Endothelial cell of umbilical vein (primary cell): ENCODE measurements around the gene PPP2R2C. TPM values are rescaled to one million over a fixed set of nuclear protein-coding genes. Genes with fewer than 3 reads are reported as not detected.

Source experiments
- BruUV-seq: library from RNA; stranded (reverse); fragments of 400-500 nt; replicated peaks from 2 replicates; lab custom pipeline; 2021; lab: Mats Ljungman, UMichigan
- CTCF ChIA-PET: fragments of 300-600, 350-600 bp; sonication (Branson Sonifier 250); formaldehyde crosslinking; loops from one replicate; lab custom pipeline; 2021; ENCODE audit warnings: antibody characterized with exemption, inconsistent platforms; lab: Charles Lee
- POLR2A ChIA-PET: fragments of 300-600, 350-600 bp; sonication (Branson Sonifier 250); formaldehyde crosslinking; loops from one replicate; lab custom pipeline; 2021; ENCODE audit warnings: antibody characterized with exemption, inconsistent platforms; lab: Charles Lee
- DNase-seq: peaks from one replicate; pipeline ENCODE4 v3.0.0-alpha.2; 2011; ENCODE audit warnings: low read depth, low spot score
- FAIRE-seq: peaks from 2 replicates; lab custom pipeline; 2011; peaks lifted over from hg19 to GRCh38; lab: Jason Lieb, UNC
- H2AFZ ChIP-seq: 2 replicates; pipeline ENCODE4 v1.6.0; 2012; ENCODE audit warnings: low read depth, low read length, control low read depth, inconsistent platforms
- H3K27ac ChIP-seq: 2 replicates; pipeline ENCODE4 v1.5.1; 2011; ENCODE audit warnings: low read depth, mild to moderate bottlenecking, control low read depth, low read length, moderate library complexity; ENCODE audit not compliant: insufficient read depth
- H3K27me3 ChIP-seq, 2 experiments: 2 replicates each; pipeline versions ENCODE4 v1.6.0 to v1.6.1; 2011; ENCODE audit warnings: low read length in 2 of 2, mixed read lengths in 1 of 2; ENCODE audit not compliant: control insufficient read depth in 2 of 2, insufficient read depth in 2 of 2
- H3K36me3 ChIP-seq, 2 experiments: 2 replicates in 1 of 2; 3 replicates in 1 of 2; pipeline ENCODE4 v1.5.1; 2011; ENCODE audit warnings: low read length in 2 of 2, mild to moderate bottlenecking in 1 of 2, moderate library complexity in 1 of 2; ENCODE audit not compliant: control insufficient read depth in 2 of 2, insufficient read depth in 2 of 2; ENCODE audit errors: extremely low read depth in 1 of 2
- H3K4me1 ChIP-seq: 3 replicates; pipeline ENCODE4 v1.5.1; 2011; ENCODE audit warnings: mild to moderate bottlenecking, low read length; ENCODE audit not compliant: control insufficient read depth, insufficient read depth; ENCODE audit errors: extremely low read depth
- H3K4me2 ChIP-seq: 2 replicates; pipeline ENCODE4 v1.6.1; 2011; ENCODE audit warnings: low read length, control low read depth, mixed read lengths; ENCODE audit not compliant: insufficient read depth
- H3K4me3 ChIP-seq, 3 experiments: fragments of 200-600 bp in 1 of 3; sonication (generic), shearing (Covaris generic) in 1 of 3; replicated peaks in 1 of 3; 2 replicates each; pipeline ENCODE4 v1.5.1; 2011 to 2016; ENCODE audit warnings: control low read depth in 3 of 3, low read length in 3 of 3, mild to moderate bottlenecking in 2 of 3, inconsistent platforms in 1 of 3, low read depth in 1 of 3, moderate library complexity in 1 of 3; ENCODE audit not compliant: insufficient read depth in 1 of 3
- H3K79me2 ChIP-seq: 2 replicates; pipeline ENCODE4 v1.6.0; 2012; ENCODE audit warnings: low read length, inconsistent platforms; ENCODE audit not compliant: control insufficient read depth, insufficient read depth
- H3K9ac ChIP-seq: replicated peaks from 2 replicates; pipeline ENCODE3; 2011; ENCODE audit warnings: low read length, control low read depth; ENCODE audit not compliant: insufficient read depth; ENCODE audit errors: extremely low read depth
- H3K9me1 ChIP-seq: replicated peaks from 3 replicates; pipeline ENCODE4 v1.6.0; 2011; ENCODE audit warnings: mild to moderate bottlenecking, low read length; ENCODE audit not compliant: control insufficient read depth, insufficient read depth; ENCODE audit errors: extremely low read depth
- H3K9me3 ChIP-seq: replicated peaks from 2 replicates; pipeline ENCODE4 v1.5.1; 2012; ENCODE audit warnings: low read length, inconsistent platforms; ENCODE audit not compliant: control insufficient read depth, insufficient read depth
- H4K20me1 ChIP-seq: replicated peaks from 2 replicates; pipeline ENCODE3; 2011; ENCODE audit warnings: mild to moderate bottlenecking, low read length; ENCODE audit not compliant: control insufficient read depth, insufficient read depth; ENCODE audit errors: extremely low read depth
- EZH2 ChIP-seq: IDR thresholded peaks from 2 replicates; pipeline ENCODE4 v1.6.1; 2012; ENCODE audit warnings: borderline replicate concordance, low read depth, mild to moderate bottlenecking, moderate library complexity, low read length, inconsistent platforms; ENCODE audit not compliant: severe bottlenecking
- FOS ChIP-seq: IDR thresholded peaks from 2 replicates; pipeline ENCODE4 v1.6.1; 2011; ENCODE audit warnings: mild to moderate bottlenecking, low read length, moderate library complexity, borderline replicate concordance; ENCODE audit not compliant: insufficient read depth
- GATA2 ChIP-seq: IDR thresholded peaks from 2 replicates; pipeline ENCODE4 v1.7.0; 2011; ENCODE audit warnings: low read depth, mild to moderate bottlenecking, moderate library complexity, mixed read lengths, low read length; ENCODE audit not compliant: insufficient read length, insufficient read depth
- JUN ChIP-seq: IDR thresholded peaks from 2 replicates; pipeline ENCODE4 v1.6.1; 2011; ENCODE audit warnings: borderline replicate concordance, low read depth; ENCODE audit not compliant: insufficient read length, insufficient read depth
- MYC ChIP-seq: IDR thresholded peaks from one replicate; pipeline ENCODE4 v1.6.1; 2011; ENCODE audit warnings: mild to moderate bottlenecking, low read depth, low read length
- POLR2A ChIP-seq: IDR thresholded peaks from 2 replicates; pipeline ENCODE4 v1.6.1; 2012; ENCODE audit warnings: low read depth, mild to moderate bottlenecking, control low read depth, low read length
- POLR2AphosphoS5 ChIP-seq: IDR thresholded peaks from 2 replicates; pipeline ENCODE4 v1.6.1; 2012; ENCODE audit warnings: low read depth, mild to moderate bottlenecking, control low read depth, low read length, moderate library complexity; ENCODE audit not compliant: insufficient read depth
- dilution Hi-C: fragments of 300-500 bp; cut with MboI; formaldehyde crosslinking; loops from one replicate; pipeline ENCODE4 v1.15.0; 2019; ENCODE audit warnings: low sequenced_read_pairs; ENCODE audit not compliant: extremely low pct_ligation_motif_present
- intact Hi-C: fragments of 100-400 bp; cut with micrococcal nuclease; formaldehyde crosslinking; loops from one replicate; pipeline ENCODE4 v1.10.0; 2022
- polyA plus RNA-seq, 4 experiments: library from polyadenylated mRNA; depleted of rRNA in 3 of 4; stranded (reverse) in 3 of 4; unstranded in 1 of 4; fragments of >200 nt; gene quantifications; 2 replicates each; pipeline versions ENCODE4 v1.2.1 to v1.2.3, GENCODE V29; 2011 to 2012; ENCODE audit warnings: missing spikeins in 1 of 4
- total RNA-seq: library from RNA; stranded (reverse); gene quantifications from 2 replicates; pipeline ENCODE4 v1.2.3, GENCODE V29; 2021
- TF ChIP-seq, protein P1 (sequence below): IDR thresholded peaks from 2 replicates; pipeline ENCODE4 v1.6.1; 2011; ENCODE audit not compliant: insufficient read depth, insufficient read length
- TF ChIP-seq, protein P2 (sequence below), 2 donors: IDR thresholded peaks; 1 replicate in 1 of 2; 2 replicates in 1 of 2; pipeline ENCODE4 v1.5.1; 2011; ENCODE audit warnings: low read length in 2 of 2, mild to moderate bottlenecking in 2 of 2, moderate library complexity in 2 of 2, control low read depth in 1 of 2, inconsistent platforms in 1 of 2, low read depth in 1 of 2; ENCODE audit not compliant: insufficient read depth in 1 of 2; ENCODE audit errors: extremely low read depth in 1 of 2

Gene PPP2R2C
- total and polyA plus RNA-seq, 2 donors (not counting 3 experiments of a cell fraction or from before 2014, with no cell fraction given): 0.03 to 0.09 TPM

DNA sequence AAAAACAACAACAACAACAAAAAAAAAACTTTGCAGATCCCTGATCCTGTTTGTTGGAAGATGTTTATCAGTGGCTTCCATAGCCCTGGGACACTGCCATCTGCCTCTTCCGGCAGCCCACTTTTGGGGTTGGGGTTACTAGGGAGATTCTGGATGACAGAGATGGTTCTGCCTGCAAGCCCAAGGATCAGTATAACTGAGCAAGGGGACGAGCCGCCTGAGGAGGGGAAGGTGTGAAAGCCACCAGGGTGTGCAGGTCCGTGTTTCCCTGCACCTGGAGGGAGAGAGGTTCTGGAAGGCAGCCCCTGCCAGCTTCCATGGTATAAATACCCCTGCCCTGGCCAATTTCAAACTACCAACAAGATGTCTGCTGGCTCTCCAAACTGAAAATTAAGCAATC, 41.5 kb downstream of the PPP2R2C start:
- H3K79me2 ChIP-seq: no peaks in the 10 kb centered on the region
- intact Hi-C loops: no loop called here
- no peaks in the 10 kb centered on the region for H3K4me1 ChIP-seq
- H3K4me2 ChIP-seq: no peak overlapping the region
- H3K9me1 ChIP-seq: no peaks in the 10 kb centered on the region
- H2AFZ ChIP-seq: no peak overlapping the region
- TF ChIP-seq, protein P1, sequence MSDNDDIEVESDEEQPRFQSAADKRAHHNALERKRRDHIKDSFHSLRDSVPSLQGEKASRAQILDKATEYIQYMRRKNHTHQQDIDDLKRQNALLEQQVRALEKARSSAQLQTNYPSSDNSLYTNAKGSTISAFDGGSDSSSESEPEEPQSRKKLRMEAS: no peak
- TF ChIP-seq MYC: no peak
- TF ChIP-seq FOS: no peak
- no peak for TF ChIP-seq POLR2A
- no peak for TF ChIP-seq EZH2
- TF ChIP-seq, protein P2, sequence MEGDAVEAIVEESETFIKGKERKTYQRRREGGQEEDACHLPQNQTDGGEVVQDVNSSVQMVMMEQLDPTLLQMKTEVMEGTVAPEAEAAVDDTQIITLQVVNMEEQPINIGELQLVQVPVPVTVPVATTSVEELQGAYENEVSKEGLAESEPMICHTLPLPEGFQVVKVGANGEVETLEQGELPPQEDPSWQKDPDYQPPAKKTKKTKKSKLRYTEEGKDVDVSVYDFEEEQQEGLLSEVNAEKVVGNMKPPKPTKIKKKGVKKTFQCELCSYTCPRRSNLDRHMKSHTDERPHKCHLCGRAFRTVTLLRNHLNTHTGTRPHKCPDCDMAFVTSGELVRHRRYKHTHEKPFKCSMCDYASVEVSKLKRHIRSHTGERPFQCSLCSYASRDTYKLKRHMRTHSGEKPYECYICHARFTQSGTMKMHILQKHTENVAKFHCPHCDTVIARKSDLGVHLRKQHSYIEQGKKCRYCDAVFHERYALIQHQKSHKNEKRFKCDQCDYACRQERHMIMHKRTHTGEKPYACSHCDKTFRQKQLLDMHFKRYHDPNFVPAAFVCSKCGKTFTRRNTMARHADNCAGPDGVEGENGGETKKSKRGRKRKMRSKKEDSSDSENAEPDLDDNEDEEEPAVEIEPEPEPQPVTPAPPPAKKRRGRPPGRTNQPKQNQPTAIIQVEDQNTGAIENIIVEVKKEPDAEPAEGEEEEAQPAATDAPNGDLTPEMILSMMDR (IDR thresholded peaks at IDR 0.05; ENCODE audit: extremely low read depth in 1 of 2, insufficient read depth in 1 of 2, low read depth in 1 of 2, low read length in 2 of 2): no peak
- TF ChIP-seq JUN: no peak
- TF ChIP-seq GATA2: no peak
- no peak for TF ChIP-seq POLR2AphosphoS5
- dilution Hi-C loops: no loop called here
- no peak overlapping the region for H3K9ac ChIP-seq
- H3K27ac ChIP-seq: no peak overlapping the region
- no peaks in the 10 kb centered on the region for H3K9me3 ChIP-seq
- ChIA-PET POLR2A (no interaction called here), CTCF (no interaction called here)
- DNase-seq (no peak), FAIRE-seq (no peak)
- H3K27me3 ChIP-seq: no peaks in the 10 kb centered on the region
- no peaks in the 10 kb centered on the region for H4K20me1 ChIP-seq
- BruUV-seq: no TSS peak
- no peak overlapping the region for H3K4me3 ChIP-seq
- H3K36me3 ChIP-seq: no peaks in the 10 kb centered on the region
